Pancreas (tissue), 10 donors: ENCODE data around the gene NOS3. TPM values are rescaled to one million over a fixed set of nuclear protein-coding genes. Genes with fewer than 3 reads are reported as not detected.
A peak's percentile ranks its signal among the peaks of the same experiment; 100 is the strongest.

Source experiments
- ATAC-seq, 4 donors: fragments of 200-7000 bp; cut with Tn5 transposase; one replicate each; pipeline versions ENCODE4 v1.8.0 to v1.9.1; 2020; ENCODE audit warnings: mild to moderate bottlenecking in 4 of 4, moderate library complexity in 4 of 4
- DNase-seq, 6 donors: peaks; one replicate each; pipeline ENCODE4 v3.0.0-alpha.2; 2020
- FAIRE-seq: peaks from 2 replicates; lab custom pipeline; 2012; peaks lifted over from hg19 to GRCh38; lab: Jason Lieb, UNC
- H3K27ac ChIP-seq, 4 donors: fragments of 200-600 bp; sonication (generic); 1 replicate in 3 of 4; 2 replicates in 1 of 4; pipeline versions ENCODE4 v1.5.0 to v1.8.0; 2020
- H3K27me3 ChIP-seq, 4 donors: fragments of 200-600 bp; one replicate each; pipeline ENCODE4 v1.8.0; 2021
- H3K36me3 ChIP-seq, 3 donors: fragments of 200-600 bp; sonication (generic) in 1 of 3; one replicate each; pipeline versions ENCODE4 v1.5.0 to v1.8.0; 2020 to 2021
- H3K4me1 ChIP-seq, 3 donors: fragments of 200-600 bp; one replicate each; pipeline ENCODE4 v1.8.0; 2021
- H3K4me3 ChIP-seq, 4 donors: fragments of 200-600 bp; sonication (generic) in 2 of 4; one replicate each; pipeline versions ENCODE4 v1.5.0 to v1.8.0; 2020 to 2021
- H3K9me3 ChIP-seq, 4 donors: fragments of 200-600 bp; one replicate each; pipeline ENCODE4 v1.8.0; 2021
- CTCF ChIP-seq, 4 donors: fragments of 200-600 bp; sonication (generic) in 3 of 4; IDR thresholded peaks; one replicate each; pipeline versions ENCODE4 v1.5.0 to v1.8.0; 2021; ENCODE audit warnings: antibody characterized with exemption in 4 of 4
- WGBS, 2 donors: extraction: QIAGEN DNeasy Blood & Tissue Kit; methylation state at CpG; one replicate each; pipeline ENCODE4 v1.1.7; 2013; 5-methylcytosine and 5-hydroxymethylcytosine counted together
- intact Hi-C, 3 donors: fragments of 100-400 bp; cut with DNase I; formaldehyde crosslinking; loops; one replicate each; pipeline versions ENCODE4 v1.11.1 to v1.14.2; 2022
- polyA plus RNA-seq, 2 donors: library from polyadenylated mRNA; stranded (reverse); fragments of 200-250 nt; gene quantifications; one replicate each; pipeline ENCODE4 v1.2.3, GENCODE V29; 2013
- total RNA-seq, 6 donors: library from RNA; stranded (reverse); fragmentation: NEBNext Ultra II Directional in 4 of 6; extraction: Animal tissue kit (Norgen Biotek cat#: 25700) in 4 of 6; gene quantifications; one replicate each; pipeline versions ENCODE4 v1.2.1 to v1.2.4, GENCODE V29; 2021 to 2023
- donor health status: healthy with polysubstance abuse.
- donor health status: DM: no; HTN: no; CAD: no; lungs with moderate emphysema.
- donor health status: DM: no; HTN: no; CAD: no.
- donor health status: control.
- donor health status: control.
- donor health status: Bipolar disorder and iron deficiency.
- donor health status: DM: yes; HTN: yes; CAD: no.
- donor health status: DM: no; HTN: no; CAD: no.
- donor health status: DM: no; HTN: no; CAD: no.
- donor health status: DM: yes; HTN: yes; CAD: no.

Gene NOS3
- total and polyA plus RNA-seq, 8 donors: 1.0 to 12.5 (median 3.5) TPM

- H3K27ac ChIP-seq: no peak overlapping the region
- no peaks in the 10 kb centered on the region for H3K4me1 ChIP-seq
- peak in 1 of 6 donors; percentile 61 for DNase-seq
- WGBS, 2 donors: 64 to 67% methylated on average over 19 of the region's 19 CpGs
- intact Hi-C loops: loop anchor here in 1 of 3 donors (10.0 kb wide), 1 partner anchor 100 kb away; no protein-coding TSS in a partner anchor
- H3K36me3 ChIP-seq: no peaks in the 10 kb centered on the region
- peak overlapping the region in 1 of 4 donors; percentile 13 for H3K4me3 ChIP-seq
- no peaks in the 10 kb centered on the region for H3K9me3 ChIP-seq
- no peak for TF ChIP-seq CTCF (IDR thresholded peaks at IDR 0.05)
- no peak for FAIRE-seq
- H3K27me3 ChIP-seq: no peaks in the 10 kb centered on the region
- ATAC-seq: no peak
These were observed 4.2 kb downstream of the NOS3 start for GRCh38 chr7:150994838-150995510.

- Histone ChIP-seq H3K4me1 (no peaks in the 10 kb centered on the region), H3K36me3 (no peaks in the 10 kb centered on the region), H3K9me3 (no peaks in the 10 kb centered on the region), H3K27ac (no peak overlapping the region), H3K4me3 (no peak overlapping the region), H3K27me3 (no peaks in the 10 kb centered on the region)
- no peak for FAIRE-seq
- peak in 1 of 6 donors; percentile 57 for DNase-seq
- WGBS, 2 donors: 39 to 40% methylated on average over 30 to 31 of the region's 31 CpGs
- intact Hi-C loops: loop anchor here in 1 of 3 donors (10.0 kb wide), 1 partner anchor 102 kb away; no protein-coding TSS in a partner anchor
- no peak for TF ChIP-seq CTCF (IDR thresholded peaks at IDR 0.05)
- ATAC-seq: no peak
These were observed 5.7 kb downstream of the NOS3 start for GRCh38 chr7:150996376-150997074.

GRCh38 chr7:150997075-150997511, 6.3 kb downstream of the NOS3 start:
- DNase-seq: peak in 1 of 6 donors; percentile 47
- Histone ChIP-seq H3K4me3 (no peak overlapping the region), H3K27ac (no peak overlapping the region), H3K36me3 (no peaks in the 10 kb centered on the region), H3K4me1 (no peaks in the 10 kb centered on the region), H3K9me3 (no peaks in the 10 kb centered on the region), H3K27me3 (no peaks in the 10 kb centered on the region)
- ATAC-seq: no peak
- intact Hi-C loops: loop anchor here in 1 of 3 donors (10.0 kb wide), 1 partner anchor 102 kb away; no protein-coding TSS in a partner anchor
- TF ChIP-seq CTCF (IDR thresholded peaks at IDR 0.05): no peak
- FAIRE-seq: no peak
- 82 to 94% methylated on average over 5 to 8 of the region's 8 CpGs for WGBS, 2 donors

GRCh38 chr7:150997817-150998216, 7.0 kb downstream of the NOS3 start:
- Histone ChIP-seq H3K9me3 (no peaks in the 10 kb centered on the region), H3K36me3 (no peaks in the 10 kb centered on the region), H3K4me3 (no peak overlapping the region), H3K4me1 (no peaks in the 10 kb centered on the region), H3K27ac (no peak overlapping the region), H3K27me3 (no peaks in the 10 kb centered on the region)
- 69 to 84% methylated on average over 5 of the region's 5 CpGs for WGBS, 2 donors
- ATAC-seq: no peak
- intact Hi-C loops: loop anchor here in 1 of 3 donors (10.0 kb wide), 1 partner anchor 103 kb away; no protein-coding TSS in a partner anchor
- no peak for TF ChIP-seq CTCF (IDR thresholded peaks at IDR 0.05)
- peak in 1 of 6 donors; percentile 20 for DNase-seq
- FAIRE-seq: no peak
